A549 (cell line): ENCODE data around the gene FAM107B.

Experiments used
- KDM5A ChIP-seq: fragments of 200-600 bp; sonication (generic); IDR thresholded peaks from 2 replicates; pipeline ENCODE4 v1.6.1; 2016; ENCODE audit warnings: antibody characterized with exemption, mild to moderate bottlenecking
- MAZ ChIP-seq: fragments of 150-350 bp; IDR thresholded peaks from 2 replicates; pipeline ENCODE4 v1.6.1; 2014; ENCODE audit warnings: antibody characterized with exemption, low read depth, low read length, borderline replicate concordance
- MYC ChIP-seq: IDR thresholded peaks from 2 replicates; pipeline ENCODE4 v1.6.1; 2012; ENCODE audit warnings: mild to moderate bottlenecking, inconsistent platforms, low read length, improper control_type of control experiment, borderline replicate concordance
- POLR2A ChIP-seq: IDR thresholded peaks from 2 replicates; pipeline ENCODE4 v1.6.1; 2012; ENCODE audit warnings: mild to moderate bottlenecking, low read length
- POLR2AphosphoS2 ChIP-seq: conservative IDR thresholded peaks from 2 replicates; pipeline ENCODE4 v1.6.1; 2012; ENCODE audit warnings: low read length, improper control_type of control experiment, inconsistent platforms
- TF ChIP-seq, protein P1 (sequence below): fragments of >200 bp; sonication (Bioruptor Twin); formaldehyde crosslinking; IDR thresholded peaks from 3 replicates; pipeline ENCODE4 v1.5.1; 2016
- TF ChIP-seq, protein P2 (sequence below): IDR thresholded peaks from 2 replicates; pipeline ENCODE4 v1.6.1; 2012

DNA sequence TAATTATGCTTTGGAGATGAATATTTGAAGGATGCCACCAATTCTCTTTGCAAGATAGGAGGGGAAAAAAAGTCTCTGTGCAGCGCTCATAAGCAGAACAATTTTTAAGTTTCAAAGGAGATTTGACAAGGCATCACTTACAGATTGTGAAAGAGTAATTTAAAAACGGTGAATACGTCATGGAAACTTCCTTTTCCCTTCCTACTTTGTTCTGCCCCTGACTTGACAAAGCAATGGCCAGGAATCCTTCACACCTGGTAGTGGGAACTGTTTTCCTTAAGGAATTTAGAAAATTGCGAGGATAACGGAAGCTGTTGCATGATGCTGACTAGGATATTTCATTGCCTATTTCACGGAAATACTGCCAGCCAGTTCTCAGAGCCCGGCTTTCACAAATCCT, 16.7 kb downstream of the FAM107B start:
- TF ChIP-seq, protein P1, sequence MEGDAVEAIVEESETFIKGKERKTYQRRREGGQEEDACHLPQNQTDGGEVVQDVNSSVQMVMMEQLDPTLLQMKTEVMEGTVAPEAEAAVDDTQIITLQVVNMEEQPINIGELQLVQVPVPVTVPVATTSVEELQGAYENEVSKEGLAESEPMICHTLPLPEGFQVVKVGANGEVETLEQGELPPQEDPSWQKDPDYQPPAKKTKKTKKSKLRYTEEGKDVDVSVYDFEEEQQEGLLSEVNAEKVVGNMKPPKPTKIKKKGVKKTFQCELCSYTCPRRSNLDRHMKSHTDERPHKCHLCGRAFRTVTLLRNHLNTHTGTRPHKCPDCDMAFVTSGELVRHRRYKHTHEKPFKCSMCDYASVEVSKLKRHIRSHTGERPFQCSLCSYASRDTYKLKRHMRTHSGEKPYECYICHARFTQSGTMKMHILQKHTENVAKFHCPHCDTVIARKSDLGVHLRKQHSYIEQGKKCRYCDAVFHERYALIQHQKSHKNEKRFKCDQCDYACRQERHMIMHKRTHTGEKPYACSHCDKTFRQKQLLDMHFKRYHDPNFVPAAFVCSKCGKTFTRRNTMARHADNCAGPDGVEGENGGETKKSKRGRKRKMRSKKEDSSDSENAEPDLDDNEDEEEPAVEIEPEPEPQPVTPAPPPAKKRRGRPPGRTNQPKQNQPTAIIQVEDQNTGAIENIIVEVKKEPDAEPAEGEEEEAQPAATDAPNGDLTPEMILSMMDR = no peak
- TF ChIP-seq POLR2A (no peak), KDM5A (no peak), MYC (no peak), POLR2AphosphoS2 (no peak), MAZ (no peak)
- TF ChIP-seq, protein P2, sequence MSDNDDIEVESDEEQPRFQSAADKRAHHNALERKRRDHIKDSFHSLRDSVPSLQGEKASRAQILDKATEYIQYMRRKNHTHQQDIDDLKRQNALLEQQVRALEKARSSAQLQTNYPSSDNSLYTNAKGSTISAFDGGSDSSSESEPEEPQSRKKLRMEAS = no peak
